Liver (tissue), 3 donors: ENCODE data around the gene RASGRF1.

Source experiments
- ATF3 ChIP-seq: IDR thresholded peaks from 2 replicates; pipeline ENCODE4 v1.6.1; 2016; ENCODE audit warnings: antibody characterized with exemption
- CTCF ChIP-seq: fragments of 150-350 bp; IDR thresholded peaks from 2 replicates; pipeline ENCODE4 v1.5.1; 2017; ENCODE audit warnings: improper control_type of control experiment, low read depth, low read length; ENCODE audit not compliant: missing input control
- FOXA1 ChIP-seq: IDR thresholded peaks from 2 replicates; pipeline ENCODE4 v1.6.1; 2016; ENCODE audit warnings: antibody characterized with exemption
- JUND ChIP-seq, 2 donors: IDR thresholded peaks; 2 replicates each; pipeline ENCODE4 v1.6.1; 2016; ENCODE audit warnings: antibody characterized with exemption in 2 of 2
- MAX ChIP-seq: IDR thresholded peaks from 2 replicates; pipeline ENCODE4 v1.6.1; 2016; ENCODE audit warnings: antibody characterized with exemption
- NR2F2 ChIP-seq: IDR thresholded peaks from 2 replicates; pipeline ENCODE4 v1.6.1; 2016; ENCODE audit warnings: antibody characterized with exemption
- RAD21 ChIP-seq, 2 donors: IDR thresholded peaks; 2 replicates each; pipeline ENCODE4 v1.6.1; 2016; ENCODE audit warnings: antibody characterized with exemption in 2 of 2, mild to moderate bottlenecking in 2 of 2
- RXRA ChIP-seq, 2 donors: IDR thresholded peaks; 2 replicates each; pipeline ENCODE4 v1.6.1; 2017 to 2018; ENCODE audit warnings: antibody characterized with exemption in 2 of 2, mild to moderate bottlenecking in 1 of 2
- SP1 ChIP-seq: IDR thresholded peaks from 2 replicates; pipeline ENCODE4 v1.6.1; 2018; ENCODE audit warnings: antibody characterized with exemption, mild to moderate bottlenecking
- TAF1 ChIP-seq: conservative IDR thresholded peaks from 2 replicates; pipeline ENCODE4 v1.6.1; 2016; ENCODE audit warnings: antibody characterized with exemption, mild to moderate bottlenecking
- YY1 ChIP-seq: IDR thresholded peaks from 2 replicates; pipeline ENCODE4 v1.6.1; 2016; ENCODE audit warnings: antibody characterized with exemption, mild to moderate bottlenecking
- donor health status: healthy.
- donor health status: healthy.

- no peak for TF ChIP-seq YY1
- no peak for TF ChIP-seq CTCF
- no peak for TF ChIP-seq TAF1
- TF ChIP-seq FOXA1, result no peak
- no peak for TF ChIP-seq NR2F2
- no peak for TF ChIP-seq SP1
- no peak for TF ChIP-seq MAX
- no peak for TF ChIP-seq JUND (IDR thresholded peaks at IDR 0.05)
- no peak for TF ChIP-seq ATF3
- TF ChIP-seq RAD21 (IDR thresholded peaks at IDR 0.05), result no peak
- TF ChIP-seq RXRA (IDR thresholded peaks at IDR 0.05), result no peak
Measured at GRCh38 chr15:79089331-79089889, 1.2 kb downstream of the RASGRF1 start.
